ENCODE results near the gene CDK12.
A peak's percentile ranks its signal among the peaks of the same experiment; 100 is the strongest.
"Not testable (repeated sequence)": the region's sequence is repeated elsewhere in the genome, so short reads cannot be mapped to it uniquely, and the experiment has no call there.

CDK12 gene

GRCh38 chr17:39496921-39497320, 35.6 kb downstream of the CDK12 start:
- DNase-seq (ENCODE audit: low read depth, low spot score): not testable (repeated sequence)

GRCh38 chr17:39507511-39507910, 46.2 kb downstream of the CDK12 start:
- DNase-seq (ENCODE audit: low read depth, low spot score): no peak

GRCh38 chr17:39508987-39509386, 47.7 kb downstream of the CDK12 start:
- DNase-seq (ENCODE audit: low read depth, low spot score): no peak

- no peak for DNase-seq (ENCODE audit: low read depth, low spot score)
Measured at GRCh38 chr17:39513309-39513708, 52.0 kb downstream of the CDK12 start.

- no peak for DNase-seq (ENCODE audit: low read depth, low spot score)
Measured at GRCh38 chr17:39513915-39514314, 52.6 kb downstream of the CDK12 start.

GRCh38 chr17:39517224-39517623, 55.9 kb downstream of the CDK12 start:
- peak; percentile 82 for DNase-seq (ENCODE audit: low read depth, low spot score)

GRCh38 chr17:39525801-39526506, 64.7 kb downstream of the CDK12 start:
- DNase-seq (ENCODE audit: low read depth, low spot score): no peak

GRCh38 chr17:39527220-39527813, 66.0 kb downstream of the CDK12 start:
- peak; percentile 32 for DNase-seq (ENCODE audit: low read depth, low spot score)

GRCh38 chr17:39529455-39529854, 68.2 kb downstream of the CDK12 start:
- DNase-seq (ENCODE audit: low read depth, low spot score): no peak

- DNase-seq (ENCODE audit: low read depth, low spot score): no peak
Measured at GRCh38 chr17:39530513-39530912, 69.2 kb downstream of the CDK12 start.

GRCh38 chr17:39531252-39531651, 70.0 kb downstream of the CDK12 start:
- DNase-seq (ENCODE audit: low read depth, low spot score): no peak

- DNase-seq (ENCODE audit: low read depth, low spot score): no peak
Measured at GRCh38 chr17:39533891-39534290, 72.6 kb downstream of the CDK12 start.

GRCh38 chr17:39534768-39535405, 73.6 kb downstream of the CDK12 start:
- no peak for DNase-seq (ENCODE audit: low read depth, low spot score)

- DNase-seq (ENCODE audit: low read depth, low spot score): no peak
Measured at GRCh38 chr17:39536468-39536867, 75.2 kb downstream of the CDK12 start.

- DNase-seq (ENCODE audit: low read depth, low spot score): not testable (repeated sequence)
Measured at GRCh38 chr17:39537364-39537763, 76.1 kb downstream of the CDK12 start.

- DNase-seq (ENCODE audit: low read depth, low spot score): no peak
Measured at GRCh38 chr17:39538866-39539265, 77.6 kb downstream of the CDK12 start.

- no peak for DNase-seq (ENCODE audit: low read depth, low spot score)
Measured at GRCh38 chr17:39540611-39541010, 79.3 kb downstream of the CDK12 start.

- DNase-seq (ENCODE audit: low read depth, low spot score): no peak
Measured at GRCh38 chr17:39541652-39542051, 80.4 kb downstream of the CDK12 start.

- DNase-seq (ENCODE audit: low read depth, low spot score): no peak
Measured at GRCh38 chr17:39543176-39543575, 81.9 kb downstream of the CDK12 start.

GRCh38 chr17:39543664-39544063, 82.4 kb downstream of the CDK12 start:
- no peak for DNase-seq (ENCODE audit: low read depth, low spot score)

GRCh38 chr17:39544361-39544760, 83.1 kb downstream of the CDK12 start:
- not testable (repeated sequence) for DNase-seq (ENCODE audit: low read depth, low spot score)

GRCh38 chr17:39547713-39548478, 86.6 kb downstream of the CDK12 start:
- peak; percentile 73 for DNase-seq (ENCODE audit: low read depth, low spot score)
